ENCODE results near the gene EPN2.

The EPN2 gene

DNA sequence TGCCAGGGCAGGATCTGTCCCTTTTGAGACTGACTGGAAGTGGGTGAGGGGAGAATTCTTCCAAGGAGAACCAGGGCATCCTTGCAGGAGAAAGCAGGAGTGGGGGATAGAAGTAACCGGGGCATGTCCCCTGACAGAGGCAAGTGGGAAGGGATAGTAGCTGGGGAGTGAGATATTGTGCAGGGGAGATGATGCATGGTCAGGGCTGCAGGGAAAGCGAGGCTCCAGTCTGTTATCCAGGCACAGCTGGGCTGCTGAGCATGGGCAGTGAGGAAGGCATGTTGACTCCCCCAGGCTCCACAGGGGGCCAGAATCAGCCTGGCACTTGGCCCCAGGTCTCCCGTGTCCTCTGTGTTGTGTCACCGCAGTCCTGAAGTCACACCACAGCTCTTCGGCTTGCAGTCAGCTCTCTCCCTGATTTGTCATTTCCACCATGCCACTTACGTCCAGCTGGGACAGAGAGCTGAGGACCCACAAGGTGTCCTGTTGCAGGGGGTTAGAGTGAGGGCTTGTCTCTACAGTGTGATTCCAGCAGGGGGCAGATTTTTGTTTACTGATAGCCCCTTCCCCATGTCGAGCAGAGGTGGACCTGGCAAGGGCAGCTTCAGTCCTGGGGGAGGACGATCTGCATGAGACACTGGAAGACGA is 84.4 kb downstream of the EPN2 start:
- Histone ChIP-seq H3K27ac (ENCODE audit: low read length) (no peak overlapping the region), H3K4me1 (ENCODE audit: control insufficient read depth, insufficient read depth, low read length) (peaks cover 8% of the 10 kb centered on the region), H3K4me3 (ENCODE audit: low read length in 2 of 2) (no peak overlapping the region), H3K9ac (ENCODE audit: low read length in 2 of 2) (no peak overlapping the region), H3K9me3 (ENCODE audit: control insufficient read depth in 2 of 2, low read length in 2 of 2) (no peaks in the 10 kb centered on the region), H3K27me3 (ENCODE audit: control insufficient read depth in 1 of 2, insufficient read depth in 2 of 2, low read length in 2 of 2) (no peaks in the 10 kb centered on the region), H3K36me3 (ENCODE audit: control insufficient read depth in 2 of 2, insufficient read depth in 2 of 2, low read length in 2 of 2) (peaks cover under 1 to 15% of the 10 kb centered on the region in 2 donors)

- Histone ChIP-seq H3K36me3 (ENCODE audit: control insufficient read depth in 2 of 2, insufficient read depth in 2 of 2, low read length in 2 of 2) (peaks cover 3 to 15% of the 10 kb centered on the region in 2 donors), H3K9me3 (ENCODE audit: control insufficient read depth in 2 of 2, low read length in 2 of 2) (no peaks in the 10 kb centered on the region), H3K4me1 (ENCODE audit: control insufficient read depth, insufficient read depth, low read length) (peaks cover 5% of the 10 kb centered on the region), H3K27ac (ENCODE audit: low read length) (no peak overlapping the region), H3K27me3 (ENCODE audit: control insufficient read depth in 1 of 2, insufficient read depth in 2 of 2, low read length in 2 of 2) (no peaks in the 10 kb centered on the region), H3K4me3 (ENCODE audit: low read length in 2 of 2) (no peak overlapping the region), H3K9ac (ENCODE audit: low read length in 2 of 2) (no peak overlapping the region)
Observed at GRCh38 chr17:19322129-19322505, 85.0 kb downstream of the EPN2 start.

- H3K4me3 ChIP-seq (ENCODE audit: low read length in 2 of 2): no peak overlapping the region
- no peak overlapping the region for H3K9ac ChIP-seq (ENCODE audit: low read length in 2 of 2)
- no peaks in the 10 kb centered on the region for H3K27me3 ChIP-seq (ENCODE audit: control insufficient read depth in 1 of 2, insufficient read depth in 2 of 2, low read length in 2 of 2)
- peaks cover 3 to 12% of the 10 kb centered on the region in 2 donors for H3K36me3 ChIP-seq (ENCODE audit: control insufficient read depth in 2 of 2, insufficient read depth in 2 of 2, low read length in 2 of 2)
- peaks cover under 1% of the 10 kb centered on the region for H3K4me1 ChIP-seq (ENCODE audit: control insufficient read depth, insufficient read depth, low read length)
- H3K9me3 ChIP-seq (ENCODE audit: control insufficient read depth in 2 of 2, low read length in 2 of 2): no peaks in the 10 kb centered on the region
- no peak overlapping the region for H3K27ac ChIP-seq (ENCODE audit: low read length)
Observed at GRCh38 chr17:19322861-19323260, 85.7 kb downstream of the EPN2 start.

DNA sequence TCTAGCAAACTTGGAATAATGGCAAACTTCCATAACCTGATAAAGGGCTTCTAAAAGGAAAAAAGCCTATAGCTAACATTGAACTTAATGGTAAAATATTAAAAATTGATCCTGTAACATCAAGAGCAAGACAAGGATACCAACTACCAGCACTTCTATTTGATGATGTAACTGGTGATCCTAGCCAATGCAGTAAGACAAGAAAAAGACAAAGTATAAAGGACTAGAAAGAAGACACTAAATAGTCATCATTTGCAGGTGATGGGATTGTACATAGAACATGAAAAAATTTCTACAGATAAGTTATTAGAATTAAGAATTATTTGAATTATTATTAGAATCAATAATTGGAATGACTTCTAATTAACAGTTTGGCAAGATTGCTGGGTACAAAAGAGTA is 88.4 kb downstream of the EPN2 start:
- Histone ChIP-seq H3K9ac (ENCODE audit: low read length in 2 of 2) (no peak overlapping the region), H3K4me1 (ENCODE audit: control insufficient read depth, insufficient read depth, low read length) (no peaks in the 10 kb centered on the region), H3K36me3 (ENCODE audit: control insufficient read depth in 2 of 2, insufficient read depth in 2 of 2, low read length in 2 of 2) (peaks cover 13 to 19% of the 10 kb centered on the region in 2 donors), H3K27ac (ENCODE audit: low read length) (no peak overlapping the region), H3K4me3 (ENCODE audit: low read length in 2 of 2) (no peak overlapping the region), H3K27me3 (ENCODE audit: control insufficient read depth in 1 of 2, insufficient read depth in 2 of 2, low read length in 2 of 2) (no peaks in the 10 kb centered on the region), H3K9me3 (ENCODE audit: control insufficient read depth in 2 of 2, low read length in 2 of 2) (no peaks in the 10 kb centered on the region)

- Histone ChIP-seq H3K36me3 (ENCODE audit: control insufficient read depth in 2 of 2, insufficient read depth in 2 of 2, low read length in 2 of 2) (peaks cover 11 to 16% of the 10 kb centered on the region in 2 donors), H3K4me3 (ENCODE audit: low read length in 2 of 2) (no peak overlapping the region), H3K27me3 (ENCODE audit: control insufficient read depth in 1 of 2, insufficient read depth in 2 of 2, low read length in 2 of 2) (no peaks in the 10 kb centered on the region), H3K27ac (ENCODE audit: low read length) (no peak overlapping the region), H3K9me3 (ENCODE audit: control insufficient read depth in 2 of 2, low read length in 2 of 2) (no peaks in the 10 kb centered on the region), H3K4me1 (ENCODE audit: control insufficient read depth, insufficient read depth, low read length) (no peaks in the 10 kb centered on the region), H3K9ac (ENCODE audit: low read length in 2 of 2) (no peak overlapping the region)
Observed at GRCh38 chr17:19327031-19327783, 90.0 kb downstream of the EPN2 start.

- Histone ChIP-seq H3K36me3 (ENCODE audit: control insufficient read depth in 2 of 2, insufficient read depth in 2 of 2, low read length in 2 of 2) (peaks cover 14 to 16% of the 10 kb centered on the region in 2 donors), H3K27me3 (ENCODE audit: control insufficient read depth in 1 of 2, insufficient read depth in 2 of 2, low read length in 2 of 2) (no peaks in the 10 kb centered on the region), H3K9me3 (ENCODE audit: control insufficient read depth in 2 of 2, low read length in 2 of 2) (no peaks in the 10 kb centered on the region), H3K4me1 (ENCODE audit: control insufficient read depth, insufficient read depth, low read length) (no peaks in the 10 kb centered on the region), H3K4me3 (ENCODE audit: low read length in 2 of 2) (no peak overlapping the region), H3K27ac (ENCODE audit: low read length) (no peak overlapping the region), H3K9ac (ENCODE audit: low read length in 2 of 2) (no peak overlapping the region)
Observed at GRCh38 chr17:19328441-19329061, 91.4 kb downstream of the EPN2 start.

DNA sequence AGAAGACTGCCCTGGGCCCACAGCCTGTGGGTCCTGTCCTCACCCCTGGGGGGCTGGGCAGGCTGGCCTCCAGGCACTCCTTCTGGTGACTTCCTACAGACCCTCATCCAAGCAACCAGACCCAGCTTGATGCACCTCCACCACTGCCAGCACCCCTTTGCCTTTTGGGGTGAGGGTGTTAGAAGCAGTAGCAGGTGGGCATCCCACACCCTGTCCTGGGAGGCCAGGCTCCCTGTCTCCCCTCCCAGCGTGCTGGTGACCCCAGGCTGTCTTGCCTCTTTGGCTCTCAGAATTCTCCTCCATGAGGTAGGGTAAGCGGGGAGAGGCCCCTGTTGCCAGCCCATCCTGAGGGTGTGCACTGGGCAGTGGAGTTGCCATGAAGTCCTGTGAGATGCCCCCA is 92.0 kb downstream of the EPN2 start:
- Histone ChIP-seq H3K4me1 (ENCODE audit: control insufficient read depth, insufficient read depth, low read length) (no peaks in the 10 kb centered on the region), H3K27ac (ENCODE audit: low read length) (no peak overlapping the region), H3K36me3 (ENCODE audit: control insufficient read depth in 2 of 2, insufficient read depth in 2 of 2, low read length in 2 of 2) (peaks cover 16 to 18% of the 10 kb centered on the region in 2 donors), H3K9me3 (ENCODE audit: control insufficient read depth in 2 of 2, low read length in 2 of 2) (no peaks in the 10 kb centered on the region), H3K27me3 (ENCODE audit: control insufficient read depth in 1 of 2, insufficient read depth in 2 of 2, low read length in 2 of 2) (no peaks in the 10 kb centered on the region), H3K4me3 (ENCODE audit: low read length in 2 of 2) (no peak overlapping the region), H3K9ac (ENCODE audit: low read length in 2 of 2) (no peak overlapping the region)

- peaks cover 21% of the 10 kb centered on the region in 2 donors for H3K36me3 ChIP-seq (ENCODE audit: control insufficient read depth in 2 of 2, insufficient read depth in 2 of 2, low read length in 2 of 2)
- no peaks in the 10 kb centered on the region for H3K9me3 ChIP-seq (ENCODE audit: control insufficient read depth in 2 of 2, low read length in 2 of 2)
- no peaks in the 10 kb centered on the region for H3K27me3 ChIP-seq (ENCODE audit: control insufficient read depth in 1 of 2, insufficient read depth in 2 of 2, low read length in 2 of 2)
- no peak overlapping the region for H3K4me3 ChIP-seq (ENCODE audit: low read length in 2 of 2)
- no peaks in the 10 kb centered on the region for H3K4me1 ChIP-seq (ENCODE audit: control insufficient read depth, insufficient read depth, low read length)
- no peak overlapping the region for H3K9ac ChIP-seq (ENCODE audit: low read length in 2 of 2)
- H3K27ac ChIP-seq (ENCODE audit: low read length): no peak overlapping the region
Observed at GRCh38 chr17:19329839-19330238, 92.7 kb downstream of the EPN2 start.

- Histone ChIP-seq H3K27me3 (ENCODE audit: control insufficient read depth in 1 of 2, insufficient read depth in 2 of 2, low read length in 2 of 2) (no peaks in the 10 kb centered on the region), H3K4me3 (ENCODE audit: low read length in 2 of 2) (no peak overlapping the region), H3K27ac (ENCODE audit: low read length) (no peak overlapping the region), H3K36me3 (ENCODE audit: control insufficient read depth in 2 of 2, insufficient read depth in 2 of 2, low read length in 2 of 2) (peaks cover 21% of the 10 kb centered on the region in 2 donors), H3K9ac (ENCODE audit: low read length in 2 of 2) (no peak overlapping the region), H3K4me1 (ENCODE audit: control insufficient read depth, insufficient read depth, low read length) (no peaks in the 10 kb centered on the region), H3K9me3 (ENCODE audit: control insufficient read depth in 2 of 2, low read length in 2 of 2) (no peaks in the 10 kb centered on the region)
Observed at GRCh38 chr17:19330271-19330670, 93.1 kb downstream of the EPN2 start.

DNA sequence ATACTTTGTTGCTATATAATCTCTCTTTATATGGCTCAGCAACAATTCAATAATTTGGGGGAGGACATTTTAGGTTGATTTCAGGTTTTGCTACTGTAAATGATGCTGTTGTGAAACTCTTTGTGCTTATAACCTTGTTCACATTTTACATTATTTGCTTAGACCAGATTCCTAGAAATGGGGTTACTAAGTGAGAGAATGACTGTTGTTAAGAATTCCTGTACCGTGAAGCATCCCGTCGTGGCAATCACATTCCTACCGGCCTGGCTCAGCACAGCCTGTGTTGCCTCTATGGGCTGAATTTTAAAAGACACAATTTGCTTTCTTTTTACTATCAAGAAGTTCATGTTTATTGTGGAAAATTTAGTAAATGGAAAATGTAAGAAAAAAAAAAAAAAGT is 94.0 kb downstream of the EPN2 start:
- no peaks in the 10 kb centered on the region for H3K4me1 ChIP-seq (ENCODE audit: control insufficient read depth, insufficient read depth, low read length)
- no peaks in the 10 kb centered on the region for H3K9me3 ChIP-seq (ENCODE audit: control insufficient read depth in 2 of 2, low read length in 2 of 2)
- H3K9ac ChIP-seq (ENCODE audit: low read length in 2 of 2): no peak overlapping the region
- peaks cover 21% of the 10 kb centered on the region in 2 donors for H3K36me3 ChIP-seq (ENCODE audit: control insufficient read depth in 2 of 2, insufficient read depth in 2 of 2, low read length in 2 of 2)
- no peaks in the 10 kb centered on the region for H3K27me3 ChIP-seq (ENCODE audit: control insufficient read depth in 1 of 2, insufficient read depth in 2 of 2, low read length in 2 of 2)
- no peak overlapping the region for H3K4me3 ChIP-seq (ENCODE audit: low read length in 2 of 2)
- H3K27ac ChIP-seq (ENCODE audit: low read length): no peak overlapping the region

Data from stomach smooth muscle (tissue), 2 donors.